GM19467 (cell line): ENCODE results near the gene ZC3H10.

ENCODE experiments used
- ATAC-seq: cut with Tn5 transposase; IDR thresholded peaks from one replicate; pipeline ENCODE4 v1.9.1; 2021; ENCODE audit warnings: mild to moderate bottlenecking, moderate library complexity; ENCODE audit not compliant: unreplicated experiment

ZC3H10 gene

DNA sequence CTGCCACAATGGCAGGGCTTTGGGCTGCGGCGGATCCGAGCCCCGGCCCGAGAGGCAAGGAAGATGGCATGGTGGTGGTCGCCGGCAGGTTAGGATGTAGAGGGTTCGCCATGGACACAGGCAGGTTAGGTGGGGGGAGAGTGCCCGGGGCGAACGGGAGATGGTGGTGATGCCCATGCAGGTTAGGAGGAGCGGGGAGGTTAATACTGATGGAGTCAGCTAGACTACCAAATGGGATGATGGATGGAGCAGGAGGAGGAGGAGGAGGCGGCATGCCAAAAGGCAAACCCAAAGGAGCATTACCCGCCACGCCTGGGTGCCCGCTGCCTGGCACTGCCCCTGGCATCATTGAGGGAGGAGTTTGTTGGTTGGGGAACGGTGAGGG lies 46.3 kb downstream of the ZC3H10 start:
- no peak for ATAC-seq

DNA sequence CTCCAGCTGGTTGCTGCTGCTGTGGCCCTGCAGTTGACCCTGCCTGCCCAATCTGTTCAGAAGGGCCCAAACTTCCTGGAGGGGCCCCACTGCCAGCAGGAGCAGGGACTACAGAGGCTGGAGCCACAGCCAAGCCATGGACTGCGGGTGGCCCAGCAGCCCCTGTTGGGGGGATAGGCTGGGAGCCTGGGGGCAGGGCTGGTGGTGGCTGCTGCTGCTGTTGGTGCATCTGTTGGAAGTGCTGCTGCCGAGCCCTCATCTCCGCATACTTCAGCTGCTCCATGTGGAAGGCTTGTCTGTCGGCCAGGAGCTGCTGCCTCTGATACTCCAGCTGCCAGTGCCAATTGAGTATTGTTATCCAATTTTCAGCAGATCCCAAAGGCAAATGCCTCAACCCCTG lies 47.3 kb downstream of the ZC3H10 start:
- ATAC-seq = no peak

DNA sequence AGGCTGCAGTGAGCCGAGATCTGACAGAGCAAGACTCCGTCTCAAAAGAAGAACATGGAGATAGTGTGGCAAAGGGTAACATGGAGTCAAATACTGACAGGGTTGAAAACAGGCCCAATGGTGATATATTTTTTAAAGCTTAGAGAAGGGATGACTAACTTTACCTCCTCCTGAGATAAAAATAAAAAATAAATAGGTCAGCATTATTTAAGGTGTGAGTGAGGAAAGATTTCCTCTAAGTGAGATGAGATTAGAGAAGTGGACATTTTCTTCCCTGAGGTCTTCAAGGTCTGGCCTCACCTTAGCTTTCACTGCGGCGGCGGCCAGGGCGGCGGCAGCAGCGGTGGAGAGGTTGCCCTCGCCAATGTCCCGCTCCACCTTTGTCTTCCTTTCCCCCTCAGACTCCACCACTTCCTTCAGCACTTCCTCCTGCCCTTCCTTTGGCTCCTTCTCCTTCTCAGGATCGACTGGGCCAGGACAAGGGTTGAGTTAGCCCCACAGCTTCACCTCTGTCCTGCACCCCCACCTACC lies 51.2 kb downstream of the ZC3H10 start:
- ATAC-seq = no peak

DNA sequence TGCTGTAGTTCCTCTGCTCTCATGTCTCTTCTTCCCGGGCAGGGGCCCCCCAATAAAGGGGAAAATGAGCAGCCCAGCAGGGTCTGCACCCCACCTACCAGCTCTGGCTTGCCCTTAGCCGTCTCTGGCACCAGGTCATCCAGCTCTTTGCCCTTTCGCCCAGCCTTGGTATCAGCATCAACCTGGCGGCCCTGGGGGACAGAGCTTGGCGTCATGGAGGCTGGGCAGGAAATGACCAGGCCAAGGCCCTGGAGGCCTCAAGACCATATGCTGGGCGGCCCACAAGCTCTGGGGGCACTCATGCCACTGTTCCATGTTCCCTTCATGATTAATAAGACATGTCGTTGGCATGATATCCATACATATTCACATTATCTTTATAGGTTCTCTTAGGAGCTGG lies 54.8 kb downstream of the ZC3H10 start:
- no peak for ATAC-seq
